Mesothelial cell of epicardium (in vitro differentiated cells): ENCODE data around the gene PIP5K1A. TPM values are rescaled to one million over a fixed set of nuclear protein-coding genes. Genes with fewer than 3 reads are reported as not detected.

Experiments
- total RNA-seq: library from RNA; stranded (reverse); gene quantifications from 3 replicates; pipeline ENCODE4 v1.2.1, GENCODE V29; 2021

The PIP5K1A gene
- total RNA-seq, 1 donor from 2014 or later, result 122 TPM

Other genes with a start within 250 kb of the PIP5K1A start
- gene CERS2, start 223.7 kb upstream of the PIP5K1A start, total RNA-seq, result 127 to 137 TPM (median 132 TPM) in 3 replicates
- 1.2 TPM in 3 replicates for gene ANXA9, start 216.3 kb upstream of the PIP5K1A start, total RNA-seq
- 29.7 to 31.7 TPM (median 30.9 TPM) in 3 replicates for gene MINDY1, start 191.7 kb upstream of the PIP5K1A start, total RNA-seq
- 25.0 to 25.8 TPM (median 25.4 TPM) in 3 replicates for gene PRUNE1, start 190.1 kb upstream of the PIP5K1A start, total RNA-seq
- gene BNIPL, start 162.0 kb upstream of the PIP5K1A start, total RNA-seq, result 4.2 to 5.7 TPM (median 4.6 TPM) in 3 replicates
- gene C1orf56, start 150.8 kb upstream of the PIP5K1A start, total RNA-seq, result 4.2 to 4.6 TPM (median 4.2 TPM) in 3 replicates
- gene CDC42SE1, start 138.9 kb upstream of the PIP5K1A start, total RNA-seq, result 93.4 to 97.8 TPM (median 97.0 TPM) in 3 replicates
- gene MLLT11, start 138.2 kb upstream of the PIP5K1A start, total RNA-seq, result 16.3 to 18.9 TPM (median 16.9 TPM) in 3 replicates
- 10.5 to 11.9 TPM (median 11.6 TPM) in 3 replicates for gene GABPB2, start 127.8 kb upstream of the PIP5K1A start, total RNA-seq
- 14.9 to 15.0 TPM (median 14.9 TPM) in 3 replicates for gene SEMA6C, start 51.9 kb upstream of the PIP5K1A start, total RNA-seq
- gene TNFAIP8L2, start 41.9 kb upstream of the PIP5K1A start, total RNA-seq, result not detected in 3 replicates
- 9.9 to 11.8 TPM (median 11.4 TPM) in 3 replicates for gene LYSMD1, start 32.6 kb upstream of the PIP5K1A start, total RNA-seq
- 34.9 to 37.1 TPM (median 36.9 TPM) in 3 replicates for gene SCNM1, start 32.4 kb upstream of the PIP5K1A start, total RNA-seq
- 0.77 to 1.7 TPM (median 1.1 TPM) in 3 replicates for gene TMOD4, start 22.6 kb upstream of the PIP5K1A start, total RNA-seq
- 76.8 to 87.2 TPM (median 82.3 TPM) in 3 replicates for gene VPS72, start 8.4 kb upstream of the PIP5K1A start, total RNA-seq
- 114 to 127 TPM (median 126 TPM) in 3 replicates for gene PSMD4, start 56.2 kb downstream of the PIP5K1A start, total RNA-seq
- gene ZNF687, start 83.7 kb downstream of the PIP5K1A start, total RNA-seq, result 32.1 to 37.2 TPM (median 32.3 TPM) in 3 replicates
- gene PI4KB, start 128.9 kb downstream of the PIP5K1A start, total RNA-seq, result 67.2 to 77.6 TPM (median 73.7 TPM) in 3 replicates
- gene RFX5, start 148.7 kb downstream of the PIP5K1A start, total RNA-seq, result 82.8 to 89.5 TPM (median 88.2 TPM) in 3 replicates
- 51.1 to 58.5 TPM (median 53.3 TPM) in 3 replicates for gene SELENBP1, start 174.2 kb downstream of the PIP5K1A start, total RNA-seq
- 202 to 207 TPM (median 202 TPM) in 3 replicates for gene PSMB4, start 201.0 kb downstream of the PIP5K1A start, total RNA-seq